Measurements from ENCODE around the gene SLC16A9.
A peak's percentile ranks its signal among the peaks of the same experiment; 100 is the strongest.
"Not testable (repeated sequence)": the region's sequence is repeated elsewhere in the genome, so short reads cannot be mapped to it uniquely, and the experiment has no call there.

The SLC16A9 gene

GRCh38 chr10:59674215-59674836 is 35.3 kb downstream of the SLC16A9 start:
- DNase-seq = no peak

GRCh38 chr10:59672150-59672875 is 37.3 kb downstream of the SLC16A9 start:
- no peak for DNase-seq

GRCh38 chr10:59670269-59670668 is 39.4 kb downstream of the SLC16A9 start:
- DNase-seq = no peak

GRCh38 chr10:59668096-59668495 is 41.6 kb downstream of the SLC16A9 start:
- DNase-seq = no peak

- DNase-seq = no peak
Observed at GRCh38 chr10:59666310-59666709, 43.3 kb downstream of the SLC16A9 start.

- DNase-seq = not testable (repeated sequence)
Observed at GRCh38 chr10:59663213-59663612, 46.4 kb downstream of the SLC16A9 start.

- DNase-seq = no peak
Observed at GRCh38 chr10:59657724-59658123, 51.9 kb downstream of the SLC16A9 start.

- DNase-seq = no peak
Observed at GRCh38 chr10:59655309-59655708, 54.3 kb downstream of the SLC16A9 start.

- peak in 1 of 2 donors; percentile 0 for DNase-seq
Observed at GRCh38 chr10:59654007-59654406, 55.6 kb downstream of the SLC16A9 start.

- DNase-seq = no peak
Observed at GRCh38 chr10:59651902-59652301, 57.7 kb downstream of the SLC16A9 start.

GRCh38 chr10:59649606-59650346 is 59.9 kb downstream of the SLC16A9 start:
- DNase-seq = no peak

- DNase-seq = no peak
Observed at GRCh38 chr10:59648711-59649201, 60.9 kb downstream of the SLC16A9 start.

GRCh38 chr10:59644841-59645240 is 64.8 kb downstream of the SLC16A9 start:
- no peak for DNase-seq

GRCh38 chr10:59641688-59642087 is 68.0 kb downstream of the SLC16A9 start:
- not testable (repeated sequence) for DNase-seq

GRCh38 chr10:59635502-59636290 is 74.0 kb downstream of the SLC16A9 start:
- DNase-seq = no peak

GRCh38 chr10:59634102-59634501 is 75.5 kb downstream of the SLC16A9 start:
- no peak for DNase-seq

- no peak for DNase-seq
Observed at GRCh38 chr10:59633063-59633462, 76.6 kb downstream of the SLC16A9 start.

- no peak for DNase-seq
Observed at GRCh38 chr10:59631882-59632807, 77.5 kb downstream of the SLC16A9 start.

- no peak for DNase-seq
Observed at GRCh38 chr10:59631237-59631636, 78.4 kb downstream of the SLC16A9 start.

- DNase-seq = no peak
Observed at GRCh38 chr10:59628965-59629364, 80.7 kb downstream of the SLC16A9 start.

GRCh38 chr10:59628456-59628855 is 81.2 kb downstream of the SLC16A9 start:
- DNase-seq = no peak
